ENCODE results near the gene SLC26A6. TPM values are rescaled to one million over a fixed set of nuclear protein-coding genes. Genes with fewer than 3 reads are reported as not detected.

The SLC26A6 gene
- polyA plus RNA-seq, 3 donors: 26.8 to 33.9 (median 29.0) TPM

DNA sequence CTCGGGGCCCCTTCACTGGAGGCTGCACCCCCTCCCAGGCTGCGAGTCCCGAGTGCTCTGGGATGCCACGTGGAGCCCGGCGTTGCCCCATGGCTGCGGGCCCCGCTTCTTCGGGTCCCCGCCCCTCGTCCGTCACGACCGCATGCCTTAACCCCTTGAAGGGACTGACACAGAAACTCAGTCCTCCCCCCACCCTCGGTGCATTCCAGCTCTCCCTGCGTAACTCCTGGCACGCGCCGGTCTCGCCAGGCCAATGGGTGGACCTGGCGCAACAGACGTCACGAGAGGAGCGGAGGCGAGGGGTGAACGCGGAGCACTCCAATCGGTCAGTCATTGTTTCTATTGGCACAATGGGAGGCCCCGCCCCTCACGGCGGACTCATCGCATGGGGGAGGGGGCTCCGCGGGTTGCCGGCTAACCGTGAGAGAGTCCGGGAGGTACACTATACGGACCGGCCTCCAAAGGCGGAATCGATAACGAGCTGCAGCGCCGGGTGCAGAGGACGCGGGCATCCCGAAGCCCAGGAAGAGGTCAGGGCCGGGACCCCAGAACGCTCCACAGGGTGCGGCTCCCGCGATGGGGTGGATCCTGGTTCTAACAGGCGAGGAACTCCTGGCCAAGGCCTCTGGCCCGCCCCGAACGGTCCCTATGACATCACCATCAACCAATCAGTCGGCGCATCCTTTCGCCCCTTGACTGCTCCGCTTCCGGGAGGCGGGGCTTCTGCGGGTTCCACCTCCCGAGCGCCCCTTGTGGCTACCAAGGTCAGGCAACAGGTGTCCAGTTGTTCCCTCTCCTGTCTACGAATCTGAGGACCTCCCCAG, 28.4 kb upstream of the SLC26A6 start:
- peak; percentile 82 to 94 (median 91) for DNase-seq (ENCODE audit: extremely low read depth in 1 of 11, low read depth in 9 of 11, low spot score in 4 of 11)

DNA sequence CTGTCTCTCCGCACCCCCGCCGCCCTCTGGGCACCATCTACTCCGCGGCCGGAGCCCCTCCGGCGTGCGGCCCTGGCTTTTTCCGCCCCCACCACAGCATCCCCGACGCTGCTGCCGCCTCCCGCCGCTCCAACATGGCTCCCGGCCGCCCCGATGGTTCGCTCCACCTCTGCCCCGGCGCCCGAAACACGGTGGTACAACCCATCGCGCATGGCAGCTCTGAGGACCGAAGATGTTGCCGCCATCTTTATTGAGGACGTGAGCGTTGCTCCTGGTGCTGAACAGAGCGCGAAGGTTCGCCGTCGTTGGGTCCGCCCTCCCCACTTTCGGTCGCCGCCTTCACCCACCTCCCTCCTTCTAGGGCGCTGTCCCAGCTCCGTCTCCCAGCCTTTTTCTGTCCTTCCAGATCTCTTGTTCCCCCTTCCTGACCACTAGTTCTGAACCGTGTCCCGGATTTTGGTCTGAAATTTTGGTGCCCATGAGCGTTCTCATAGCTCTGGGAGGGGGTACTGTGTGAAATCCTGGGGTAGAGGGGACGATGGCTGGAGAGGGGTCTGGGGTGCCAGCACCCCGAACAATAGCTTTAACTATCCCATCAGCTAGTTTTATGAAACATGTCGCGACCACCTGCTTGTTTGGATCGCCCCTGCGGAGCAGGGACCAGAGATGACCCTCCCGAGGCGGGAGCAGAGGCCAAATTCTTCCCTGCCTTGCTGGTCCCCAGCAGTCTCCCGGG, 27.7 kb upstream of the SLC26A6 start, which contains the start of gene CELSR3:
Gene CELSR3 (minus strand): TSS at position 134 of the 736 bp plus-strand sequence. CDS start 252 bp downstream, outside the sequence.
- DNase-seq (ENCODE audit: extremely low read depth in 1 of 11, low read depth in 9 of 11, low spot score in 4 of 11): peak in 8 of 11 donors; percentile 53 to 77 (median 72)

DNA sequence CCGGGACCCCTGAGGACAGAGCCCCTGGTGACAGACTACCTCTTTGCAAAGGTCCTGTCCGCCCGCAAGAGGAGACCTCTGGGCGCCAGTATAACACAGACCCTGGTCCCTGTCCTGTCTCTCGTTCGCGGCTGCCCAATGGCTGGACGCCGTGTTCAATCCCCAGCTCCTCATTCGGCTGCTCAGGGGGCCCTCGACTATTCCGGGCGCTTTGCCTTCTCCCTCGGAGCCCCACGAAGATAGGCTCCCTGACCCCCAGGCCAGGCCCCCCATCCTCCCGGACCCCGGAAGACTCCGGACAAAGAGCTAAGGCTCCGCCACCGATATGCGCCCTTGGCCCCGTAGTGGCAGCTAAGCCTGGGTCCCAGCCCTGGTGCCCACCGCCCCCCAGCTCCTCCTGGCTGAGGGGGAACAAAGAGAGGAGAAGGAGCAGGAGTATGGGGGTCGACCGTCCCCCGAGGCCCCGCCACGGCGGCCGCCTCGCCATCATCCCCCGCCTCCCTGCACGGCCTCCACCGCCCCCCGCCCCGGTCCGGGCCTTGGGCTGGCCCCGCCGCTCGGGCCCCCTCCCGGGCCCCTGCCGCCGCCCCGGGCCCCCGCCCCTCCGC, 27.0 kb upstream of the SLC26A6 start:
- DNase-seq (ENCODE audit: extremely low read depth in 1 of 11, low read depth in 9 of 11, low spot score in 4 of 11): no peak

DNA sequence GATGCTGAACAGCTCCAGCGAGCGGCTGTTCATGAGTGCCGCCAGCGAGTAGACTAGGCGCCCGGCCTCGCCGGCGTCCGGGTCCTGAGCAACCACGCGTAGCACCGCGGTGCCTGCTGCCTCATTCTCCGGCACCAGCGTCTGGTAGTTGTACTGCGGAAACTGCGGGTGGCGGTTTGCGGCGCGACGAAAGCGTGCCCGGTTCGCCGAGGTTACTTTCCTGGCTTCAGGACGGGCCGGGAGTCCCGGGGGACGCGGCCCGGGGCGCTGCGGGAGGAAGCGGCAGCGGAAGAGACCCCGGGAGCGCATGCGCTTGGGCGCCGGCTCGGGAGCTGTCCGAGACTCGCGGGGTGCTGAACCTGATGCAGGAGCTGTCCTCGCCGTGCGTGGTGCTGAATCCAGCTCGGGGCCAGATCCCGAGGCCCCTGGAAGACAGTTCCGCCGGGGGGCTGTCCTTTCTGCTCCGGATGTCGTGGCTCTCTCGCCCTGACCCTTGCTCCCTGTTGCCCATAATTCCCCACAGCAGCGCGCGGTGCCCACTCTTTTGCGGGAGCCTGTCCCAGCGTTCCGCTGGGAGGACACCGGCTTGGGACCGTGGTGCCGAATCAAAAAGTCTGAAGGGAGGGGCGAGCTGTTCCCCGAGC, 26.4 kb upstream of the SLC26A6 start:
- peak in 7 of 11 donors; percentile 44 to 70 (median 65) for DNase-seq (ENCODE audit: extremely low read depth in 1 of 11, low read depth in 9 of 11, low spot score in 4 of 11)

DNA sequence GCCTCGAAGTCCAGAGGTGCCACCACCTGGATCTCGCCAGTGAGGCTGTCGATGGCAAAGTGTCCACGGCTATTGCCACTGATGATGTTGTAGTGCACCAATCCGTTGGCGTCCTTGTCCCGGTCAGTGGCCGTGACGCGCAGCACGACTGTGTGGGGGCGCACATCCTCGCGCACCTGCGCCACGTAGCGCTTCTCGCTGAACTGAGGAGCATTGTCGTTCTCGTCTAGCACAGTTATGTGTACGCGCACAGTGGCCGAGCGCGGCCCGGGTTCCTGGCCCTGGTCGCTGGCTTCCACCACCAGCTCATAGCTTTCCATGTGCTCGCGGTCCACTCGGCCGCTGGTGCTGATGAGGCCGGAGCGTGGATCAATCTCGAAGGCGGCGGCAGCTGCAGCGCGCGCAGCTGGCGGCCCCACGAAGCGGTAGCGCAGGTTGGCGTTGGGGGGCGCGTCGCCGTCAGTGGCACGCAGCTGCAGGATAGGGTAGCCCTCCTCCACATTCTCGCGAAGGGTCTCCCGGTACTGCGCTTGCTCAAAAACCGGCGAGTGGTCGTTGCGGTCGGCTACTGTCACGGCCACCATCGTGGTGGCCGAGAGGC, 25.6 kb upstream of the SLC26A6 start:
- no peak for DNase-seq (ENCODE audit: extremely low read depth in 1 of 11, low read depth in 9 of 11, low spot score in 4 of 11)

DNA sequence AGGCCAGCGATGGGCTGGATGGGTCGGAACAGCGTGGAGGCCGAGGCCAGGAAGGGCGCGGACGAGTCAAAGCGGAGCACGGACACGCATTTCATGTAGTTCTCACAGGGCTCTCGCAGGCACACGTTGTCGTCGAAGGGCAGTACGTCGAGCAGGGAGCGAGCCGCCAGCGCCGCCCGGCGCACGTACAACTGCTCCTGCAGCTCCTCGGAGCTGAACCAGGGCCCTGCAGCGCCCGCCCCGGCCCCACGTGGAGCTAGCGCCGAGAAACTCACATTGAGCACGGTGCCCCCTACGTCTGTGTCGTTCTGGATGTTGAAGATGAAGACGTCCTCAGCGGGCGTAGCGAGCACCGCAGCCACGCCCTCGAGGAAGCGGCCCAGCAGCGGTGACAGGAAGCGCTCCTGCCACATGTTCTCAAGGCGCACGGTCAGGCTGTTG, 21.6 kb upstream of the SLC26A6 start:
- no peak for DNase-seq (ENCODE audit: extremely low read depth in 1 of 11, low read depth in 9 of 11, low spot score in 4 of 11)

DNA sequence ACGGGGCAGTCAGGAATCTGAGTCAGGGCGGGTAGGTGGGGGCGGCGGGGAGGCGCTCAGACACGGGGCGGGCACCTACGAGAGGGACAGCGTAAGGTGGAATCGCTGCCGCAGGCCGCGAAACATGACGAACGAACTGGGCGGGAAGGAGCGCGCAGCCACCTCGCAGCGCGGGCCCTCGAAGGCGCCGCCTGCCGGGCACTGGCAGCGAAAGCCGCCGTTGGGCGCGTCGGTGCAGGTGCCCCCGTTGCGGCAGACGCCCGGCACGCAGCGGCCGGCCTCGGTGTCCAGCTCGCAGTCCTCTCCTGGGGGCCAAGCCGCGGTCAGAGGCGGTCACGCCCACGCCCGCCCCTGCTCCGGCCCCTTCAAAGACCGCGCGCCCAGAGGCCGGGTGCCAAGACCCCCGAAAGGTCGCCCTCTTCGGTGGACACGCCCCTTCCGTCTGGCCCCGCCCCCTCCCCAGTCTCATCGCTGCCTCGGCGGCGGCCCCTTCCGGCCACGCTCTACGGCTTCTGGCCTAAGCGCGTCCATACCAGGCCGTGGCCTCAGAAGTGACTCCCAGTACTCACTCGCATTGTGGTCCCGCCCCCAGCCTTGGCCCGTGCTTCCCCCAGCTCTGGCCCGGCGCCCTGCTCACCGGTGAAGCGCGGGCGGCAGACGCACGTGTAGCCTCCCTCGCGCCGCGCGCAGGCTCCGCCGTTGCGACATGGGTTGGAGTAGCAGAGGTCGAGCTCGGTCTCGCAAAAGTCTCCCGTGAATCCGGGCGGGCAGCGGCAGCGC, 21.0 kb upstream of the SLC26A6 start:
- DNase-seq (ENCODE audit: extremely low read depth in 1 of 11, low read depth in 9 of 11, low spot score in 4 of 11): peak in 7 of 11 donors; percentile 48 to 76 (median 67)

DNA sequence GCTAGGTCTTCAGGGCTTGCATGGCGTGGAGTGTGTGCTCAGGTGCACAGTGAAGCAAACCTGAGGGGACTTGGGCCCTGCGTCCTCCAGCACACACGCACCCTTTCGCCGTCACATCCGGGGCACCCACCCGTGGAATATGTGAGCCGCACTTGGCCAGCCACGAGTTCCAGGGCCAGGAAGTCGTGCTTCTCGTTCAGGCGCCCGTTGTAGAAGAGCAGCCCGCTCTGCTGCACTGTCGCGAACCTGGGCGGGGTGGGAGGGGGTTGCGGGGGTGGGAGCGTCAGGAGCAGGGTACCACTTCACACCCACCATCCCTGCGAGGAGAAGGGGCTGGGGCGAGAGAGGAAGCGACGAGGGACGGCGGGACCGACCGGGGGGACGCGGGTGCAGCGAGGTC, 20.3 kb upstream of the SLC26A6 start:
- DNase-seq (ENCODE audit: extremely low read depth in 1 of 11, low read depth in 9 of 11, low spot score in 4 of 11): no peak

DNA sequence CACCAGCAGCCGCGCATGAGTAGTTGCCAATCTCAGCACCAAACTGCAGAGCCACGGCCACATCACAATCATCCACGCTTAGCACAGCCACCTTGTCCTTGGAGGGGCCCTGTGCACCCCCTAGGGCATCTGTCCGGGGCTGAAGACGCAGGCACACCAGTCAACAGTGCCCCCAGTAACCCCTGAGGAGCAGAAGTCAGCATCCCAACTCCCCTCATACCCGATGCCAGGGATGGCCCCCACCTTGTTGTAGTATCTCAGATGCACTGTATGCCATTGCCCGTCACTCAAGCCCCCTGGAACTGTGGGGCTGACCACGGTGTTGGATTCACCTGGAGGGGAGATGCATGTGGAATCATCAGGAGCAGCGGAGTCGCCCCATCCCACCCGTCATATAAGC, 19.8 kb upstream of the SLC26A6 start:
- no peak for DNase-seq (ENCODE audit: extremely low read depth in 1 of 11, low read depth in 9 of 11, low spot score in 4 of 11)

DNA sequence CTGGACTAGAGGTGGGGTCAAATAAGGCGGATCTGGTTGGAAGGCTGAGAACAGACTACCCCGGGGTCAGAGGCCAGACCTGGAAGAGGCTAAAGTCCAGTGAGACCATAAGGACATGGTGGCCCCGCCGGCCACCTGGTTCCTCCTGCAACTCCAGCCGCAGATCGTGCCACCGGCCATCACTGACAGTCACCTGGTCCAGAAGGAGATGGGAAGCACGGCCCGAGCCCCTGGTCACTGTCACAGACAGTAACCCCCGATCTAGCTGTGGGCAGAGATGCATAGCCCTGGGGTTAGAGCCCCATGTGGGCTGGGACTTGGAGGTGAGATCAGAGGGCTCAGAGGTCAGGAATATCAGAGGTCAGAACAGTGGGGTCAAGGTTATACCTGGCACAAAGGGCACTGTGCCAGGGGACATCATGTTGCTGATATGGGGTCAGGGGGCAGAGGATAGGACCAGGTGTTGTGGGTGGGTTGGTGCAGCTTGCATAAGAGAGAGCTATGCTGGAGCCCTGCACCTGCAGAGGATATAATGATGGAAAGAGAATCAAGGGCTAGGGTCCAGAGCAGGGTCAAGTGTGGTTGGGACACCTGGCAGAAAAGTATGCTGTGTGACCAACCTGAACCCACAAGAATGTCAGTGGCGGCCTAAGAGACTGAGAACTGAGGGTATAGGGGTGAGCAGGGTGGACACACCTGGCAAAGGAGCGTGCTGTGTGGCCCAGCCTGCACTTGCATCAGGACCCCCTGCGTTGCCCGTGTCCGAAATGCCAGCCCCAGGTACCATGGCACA, 17.9 kb upstream of the SLC26A6 start:
- DNase-seq (ENCODE audit: extremely low read depth in 1 of 11, low read depth in 9 of 11, low spot score in 4 of 11): no peak

DNA sequence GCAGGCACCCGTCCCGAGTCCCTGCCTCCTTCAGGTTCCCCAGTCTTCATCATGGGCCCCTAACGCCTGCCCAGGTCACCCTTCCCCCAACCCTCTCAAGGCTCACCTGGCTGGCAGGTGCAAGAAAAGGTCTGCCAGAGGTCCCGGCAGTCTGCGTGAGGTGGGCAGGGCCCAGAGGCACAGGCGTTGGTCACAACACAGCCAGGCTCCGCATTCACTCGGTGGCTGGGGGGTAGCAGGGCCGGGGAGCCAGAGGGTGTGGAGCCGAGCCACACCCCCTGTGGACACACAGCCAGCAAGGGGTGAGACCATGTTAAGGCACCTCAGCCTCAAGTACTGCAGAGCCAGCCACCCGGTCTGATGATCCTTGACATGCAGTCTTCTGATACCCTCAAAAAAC, 16.5 kb upstream of the SLC26A6 start:
- DNase-seq (ENCODE audit: extremely low read depth in 1 of 11, low read depth in 9 of 11, low spot score in 4 of 11): no peak

DNA sequence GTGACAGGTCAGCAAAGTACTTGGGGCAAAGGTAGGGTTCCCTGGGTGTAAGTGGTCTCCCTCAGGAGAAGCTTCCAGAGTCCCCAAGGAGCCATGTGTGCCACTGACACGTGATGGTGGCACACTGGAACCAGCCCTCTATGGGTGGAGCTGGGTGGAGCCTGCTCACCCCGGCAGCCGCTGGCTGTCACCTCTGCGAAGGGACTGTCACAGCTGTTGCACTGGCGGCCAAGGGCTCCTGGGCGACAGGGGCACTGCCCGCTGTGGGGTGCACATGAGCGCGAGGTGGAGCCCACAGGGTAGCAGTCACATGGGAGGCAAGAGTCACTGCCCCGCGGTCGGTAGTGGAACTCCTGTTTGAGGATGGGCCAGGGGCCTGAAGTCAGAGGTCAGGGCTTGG, 15.5 kb upstream of the SLC26A6 start:
- no peak for DNase-seq (ENCODE audit: extremely low read depth in 1 of 11, low read depth in 9 of 11, low spot score in 4 of 11)

DNA sequence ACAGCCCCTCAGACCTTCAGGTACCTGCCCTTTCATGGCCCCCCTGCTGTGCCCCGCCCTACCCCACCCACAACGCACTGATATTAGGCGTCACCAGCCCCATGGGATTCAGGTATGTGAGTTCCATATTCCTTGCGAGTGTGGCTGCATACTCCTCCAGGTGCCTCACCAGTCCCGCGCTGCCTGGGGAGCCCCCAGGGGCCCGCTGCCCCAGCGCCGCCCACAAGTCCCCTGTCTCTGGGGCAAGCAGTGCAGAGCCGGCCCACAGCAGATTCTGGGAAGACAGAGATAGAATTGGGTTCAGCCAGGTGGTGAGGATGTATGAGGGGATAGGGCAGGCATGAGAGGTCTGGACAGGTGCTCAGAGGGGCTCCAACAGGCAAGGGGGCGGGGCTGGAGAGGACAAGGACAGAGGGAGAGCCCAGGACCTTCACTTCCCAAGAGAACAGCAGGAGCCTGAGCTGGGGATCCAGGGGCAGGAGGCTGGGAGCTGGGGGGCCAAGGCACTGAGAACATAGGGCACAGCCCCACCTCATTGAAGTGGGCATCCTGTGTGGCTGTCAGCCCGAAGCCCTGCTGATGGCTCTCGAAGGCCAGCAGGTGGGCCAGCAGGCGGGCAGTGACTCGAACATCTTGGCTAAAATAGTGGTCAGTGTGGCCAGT, 13.1 kb upstream of the SLC26A6 start:
- DNase-seq (ENCODE audit: extremely low read depth in 1 of 11, low read depth in 9 of 11, low spot score in 4 of 11): no peak

DNA sequence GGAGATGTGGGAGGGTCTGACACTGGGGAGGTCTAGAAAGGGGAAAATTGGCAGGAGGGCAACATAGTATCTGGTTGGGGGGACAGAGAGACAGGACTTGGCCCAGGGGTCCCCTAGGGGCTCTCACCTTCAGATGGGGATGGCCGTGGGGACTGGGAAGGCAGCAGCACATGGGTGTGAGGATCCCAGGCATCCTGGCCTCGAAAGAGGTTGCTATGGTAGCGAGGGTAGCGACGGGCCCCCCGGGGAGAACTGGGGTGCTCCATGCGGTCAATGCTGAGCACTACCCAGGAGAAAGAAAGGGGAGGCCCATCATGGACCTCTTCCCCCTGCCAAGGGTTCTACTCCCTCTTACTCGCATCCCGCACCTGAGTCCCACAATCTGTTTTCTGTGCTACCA, 12.5 kb upstream of the SLC26A6 start:
- no peak for DNase-seq (ENCODE audit: extremely low read depth in 1 of 11, low read depth in 9 of 11, low spot score in 4 of 11)

DNA sequence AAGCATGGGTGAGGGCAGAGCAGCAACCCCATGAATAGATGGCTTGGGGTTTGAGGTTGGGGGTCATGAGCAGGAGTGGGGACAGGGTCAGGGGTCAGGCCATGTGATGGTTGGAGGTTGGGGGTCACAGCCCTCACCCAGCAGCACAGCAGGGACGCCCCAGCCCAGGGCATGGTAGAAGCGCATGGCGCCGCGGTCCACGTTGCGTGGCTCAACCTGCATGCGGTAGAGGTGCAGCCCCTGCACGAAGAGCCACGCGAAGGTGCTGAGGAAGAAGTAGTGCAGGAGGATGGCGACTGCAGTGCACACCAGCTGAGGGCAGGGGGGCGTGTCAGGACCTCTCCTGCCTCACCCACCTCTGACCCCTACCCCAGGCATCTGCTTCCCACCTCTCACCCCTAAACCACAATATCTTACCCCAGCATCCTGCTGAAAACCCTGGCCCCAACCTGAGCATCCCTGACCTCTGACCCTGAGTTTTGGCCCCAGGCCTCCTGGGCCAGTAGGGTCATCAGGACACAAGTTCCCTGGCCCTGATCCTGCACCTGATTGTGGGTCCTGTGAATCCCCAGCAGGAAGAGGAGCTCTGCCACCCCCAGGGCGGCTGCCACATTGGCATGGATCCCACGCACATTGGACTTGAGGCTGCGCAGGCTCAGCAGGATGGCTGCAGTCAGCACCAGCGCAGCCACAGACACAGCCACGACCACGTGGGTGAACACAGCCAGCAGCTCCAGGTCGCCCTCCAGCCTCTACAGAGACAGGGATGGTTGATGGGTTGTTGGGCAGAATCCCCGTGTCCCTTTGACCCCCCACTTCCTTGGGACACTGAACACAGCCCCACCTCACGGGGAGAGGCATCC, 9.9 kb upstream of the SLC26A6 start:
- no peak for DNase-seq (ENCODE audit: extremely low read depth in 1 of 11, low read depth in 9 of 11, low spot score in 4 of 11)

DNA sequence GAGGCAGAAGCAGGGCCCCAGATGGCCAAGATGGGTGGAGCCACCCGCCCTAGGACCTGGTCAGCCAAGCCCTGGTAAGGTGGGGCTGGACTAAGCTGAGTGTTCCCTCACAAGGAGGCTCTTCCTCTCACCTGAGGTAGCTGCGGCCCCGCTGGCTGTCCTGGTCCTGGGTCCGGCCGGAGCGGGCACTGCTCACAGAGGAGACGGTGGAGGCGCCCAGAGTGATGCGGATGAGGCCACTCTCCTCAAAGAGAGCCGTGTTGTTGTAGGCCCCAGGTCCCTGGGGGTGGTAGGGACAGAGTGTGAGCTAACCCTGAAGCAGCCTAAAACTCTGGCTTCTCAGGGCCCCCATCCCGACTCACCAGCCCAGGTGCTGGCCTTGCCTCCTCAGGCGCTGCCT, 7.3 kb upstream of the SLC26A6 start:
- no peak for DNase-seq (ENCODE audit: extremely low read depth in 1 of 11, low read depth in 9 of 11, low spot score in 4 of 11)

All from renal cortex interstitium (tissue), 11 donors.